ENCODE measurements around the gene TMCO2. TPM values are rescaled to one million over a fixed set of nuclear protein-coding genes. Genes with fewer than 3 reads are reported as not detected.

TMCO2 gene
- total RNA-seq, 2 donors from 2014 or later = not detected

DNA sequence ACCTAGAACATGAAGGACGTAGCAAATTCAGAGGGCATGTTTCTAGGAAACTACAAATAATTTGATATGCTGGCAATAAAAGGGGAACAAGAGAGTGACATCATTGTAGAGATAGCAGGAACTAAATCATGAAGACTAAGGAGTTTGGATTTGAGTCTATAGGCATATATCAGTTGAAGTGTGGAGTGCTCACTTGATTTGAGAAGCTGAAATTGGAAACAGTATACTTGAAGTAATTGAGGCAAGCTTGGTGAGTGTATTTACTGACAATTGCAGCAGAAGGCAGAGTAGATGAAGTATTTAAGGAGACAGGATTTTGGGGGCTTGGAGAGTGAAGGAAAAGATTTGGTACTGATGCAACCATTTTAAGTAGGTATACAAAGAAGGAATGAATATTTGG, 6.4 kb upstream of the TMCO2 start:
- Histone ChIP-seq H3K27ac (ENCODE audit: low read depth, low read length) (no peak overlapping the region), H3K4me3 (ENCODE audit: low read length) (no peak overlapping the region), H3K9me3 (ENCODE audit: control insufficient read depth, low read length) (no peaks in the 10 kb centered on the region), H3K9ac (ENCODE audit: extremely low read depth, low read length, poor library complexity, severe bottlenecking) (no peak overlapping the region), H3K27me3 (ENCODE audit: control insufficient read depth, insufficient read depth, low read length, poor library complexity, severe bottlenecking) (no peaks in the 10 kb centered on the region), H3K36me3 (ENCODE audit: control insufficient read depth, insufficient read depth, low read length) (peaks cover 40% of the 10 kb centered on the region), H3K4me1 (ENCODE audit: control insufficient read depth, insufficient read depth, low read length) (no peaks in the 10 kb centered on the region)
- DNase-seq = no peak
- Mint-ChIP-seq H3K4me3 (no peak overlapping the region), H3K4me1 (no peaks in the 10 kb centered on the region), H3K27ac (no peak overlapping the region), H3K36me3 (ENCODE audit: low read depth) (peaks cover 29% of the 10 kb centered on the region), H3K9me3 (no peaks in the 10 kb centered on the region), H3K27me3 (ENCODE audit: insufficient read depth) (no peaks in the 10 kb centered on the region)
- WGBS, 2 experiments (ENCODE audit: insufficient coverage in 1 of 2, insufficient read length in 1 of 2) = 94 to 100% methylated on average over 1 of the region's 1 CpG
- TF ChIP-seq, protein P1, sequence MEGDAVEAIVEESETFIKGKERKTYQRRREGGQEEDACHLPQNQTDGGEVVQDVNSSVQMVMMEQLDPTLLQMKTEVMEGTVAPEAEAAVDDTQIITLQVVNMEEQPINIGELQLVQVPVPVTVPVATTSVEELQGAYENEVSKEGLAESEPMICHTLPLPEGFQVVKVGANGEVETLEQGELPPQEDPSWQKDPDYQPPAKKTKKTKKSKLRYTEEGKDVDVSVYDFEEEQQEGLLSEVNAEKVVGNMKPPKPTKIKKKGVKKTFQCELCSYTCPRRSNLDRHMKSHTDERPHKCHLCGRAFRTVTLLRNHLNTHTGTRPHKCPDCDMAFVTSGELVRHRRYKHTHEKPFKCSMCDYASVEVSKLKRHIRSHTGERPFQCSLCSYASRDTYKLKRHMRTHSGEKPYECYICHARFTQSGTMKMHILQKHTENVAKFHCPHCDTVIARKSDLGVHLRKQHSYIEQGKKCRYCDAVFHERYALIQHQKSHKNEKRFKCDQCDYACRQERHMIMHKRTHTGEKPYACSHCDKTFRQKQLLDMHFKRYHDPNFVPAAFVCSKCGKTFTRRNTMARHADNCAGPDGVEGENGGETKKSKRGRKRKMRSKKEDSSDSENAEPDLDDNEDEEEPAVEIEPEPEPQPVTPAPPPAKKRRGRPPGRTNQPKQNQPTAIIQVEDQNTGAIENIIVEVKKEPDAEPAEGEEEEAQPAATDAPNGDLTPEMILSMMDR (conservative IDR thresholded peaks at IDR 0.05) = no peak

DNA sequence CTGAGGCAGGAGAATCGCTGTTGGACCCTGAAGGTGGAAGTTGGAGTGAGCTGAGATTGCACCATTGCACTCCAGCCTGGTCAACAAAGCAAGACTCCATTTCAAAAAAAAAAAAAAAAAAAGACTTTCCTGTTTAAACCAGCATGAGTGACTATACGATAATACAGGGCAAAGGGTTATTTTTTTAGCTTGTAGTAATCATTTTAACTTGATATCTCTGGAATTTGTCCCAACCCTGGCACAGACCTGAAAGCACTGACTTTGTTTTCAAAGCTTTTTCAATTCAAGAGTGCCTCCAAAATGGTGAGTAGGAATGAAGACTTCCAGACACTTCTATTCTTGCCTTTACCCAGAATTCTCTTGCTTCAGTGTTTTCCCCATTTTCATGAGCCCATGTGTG, 4.4 kb upstream of the TMCO2 start:
- Histone ChIP-seq H3K36me3 (ENCODE audit: control insufficient read depth, insufficient read depth, low read length) (peaks cover 20% of the 10 kb centered on the region), H3K9me3 (ENCODE audit: control insufficient read depth, low read length) (no peaks in the 10 kb centered on the region), H3K4me1 (ENCODE audit: control insufficient read depth, insufficient read depth, low read length) (no peaks in the 10 kb centered on the region), H3K27me3 (ENCODE audit: control insufficient read depth, insufficient read depth, low read length, poor library complexity, severe bottlenecking) (no peaks in the 10 kb centered on the region), H3K9ac (ENCODE audit: extremely low read depth, low read length, poor library complexity, severe bottlenecking) (no peak overlapping the region), H3K4me3 (ENCODE audit: low read length) (no peak overlapping the region), H3K27ac (ENCODE audit: low read depth, low read length) (no peak overlapping the region)
- Mint-ChIP-seq H3K9me3 (no peaks in the 10 kb centered on the region), H3K36me3 (ENCODE audit: low read depth) (peaks cover 10% of the 10 kb centered on the region), H3K4me3 (no peak overlapping the region), H3K27me3 (ENCODE audit: insufficient read depth) (no peaks in the 10 kb centered on the region), H3K4me1 (peaks cover 3% of the 10 kb centered on the region), H3K27ac (no peak overlapping the region)
- 95% methylated on average over 2 of the region's 2 CpGs; no CpG with 5 or more reads in 1 of the 2 experiments for WGBS, 2 experiments (ENCODE audit: insufficient coverage in 1 of 2, insufficient read length in 1 of 2)
- no peak for DNase-seq
- TF ChIP-seq, protein P1 (conservative IDR thresholded peaks at IDR 0.05) = no peak

DNA sequence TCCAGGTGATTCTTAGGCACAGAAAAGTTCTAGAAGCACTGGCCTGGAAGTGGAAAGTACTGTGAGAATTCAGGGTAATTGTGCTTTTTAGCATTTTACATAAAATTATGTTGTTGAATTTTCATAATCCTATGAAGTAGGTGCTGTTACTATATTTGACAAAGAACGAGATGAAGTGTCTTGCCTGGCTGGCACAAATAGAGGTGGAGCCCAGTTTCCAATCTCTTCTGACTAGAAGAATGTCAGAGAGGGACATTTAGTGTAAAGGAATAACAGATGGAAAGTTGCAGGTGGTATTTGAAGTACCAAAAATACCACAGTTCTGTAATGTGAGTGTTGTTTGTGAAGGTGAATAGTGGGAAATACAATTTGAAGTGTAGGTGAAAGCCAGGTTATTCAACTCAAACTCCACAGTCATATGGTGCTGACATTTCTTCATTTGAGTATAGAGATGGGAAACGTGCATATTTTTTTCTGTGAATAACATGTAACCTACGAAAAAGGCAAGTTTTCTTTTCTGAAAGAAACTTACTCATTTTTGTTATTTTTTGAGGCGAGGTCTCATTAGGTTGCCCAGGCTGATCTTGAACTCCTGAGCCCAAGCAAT, 3.5 kb upstream of the TMCO2 start:
- Histone ChIP-seq H3K9me3 (ENCODE audit: control insufficient read depth, low read length) (no peaks in the 10 kb centered on the region), H3K4me1 (ENCODE audit: control insufficient read depth, insufficient read depth, low read length) (no peaks in the 10 kb centered on the region), H3K27me3 (ENCODE audit: control insufficient read depth, insufficient read depth, low read length, poor library complexity, severe bottlenecking) (no peaks in the 10 kb centered on the region), H3K27ac (ENCODE audit: low read depth, low read length) (no peak overlapping the region), H3K4me3 (ENCODE audit: low read length) (no peak overlapping the region), H3K36me3 (ENCODE audit: control insufficient read depth, insufficient read depth, low read length) (peaks cover 11% of the 10 kb centered on the region), H3K9ac (ENCODE audit: extremely low read depth, low read length, poor library complexity, severe bottlenecking) (no peak overlapping the region)
- no peaks in the 10 kb centered on the region for H3K27me3 Mint-ChIP-seq (ENCODE audit: insufficient read depth)
- no peak overlapping the region for H3K4me3 Mint-ChIP-seq
- 89 to 90% methylated on average over 4 of the region's 4 CpGs for WGBS, 2 experiments (ENCODE audit: insufficient coverage in 1 of 2, insufficient read length in 1 of 2)
- DNase-seq = no peak
- H3K27ac Mint-ChIP-seq = no peak overlapping the region
- peaks cover 7% of the 10 kb centered on the region for H3K36me3 Mint-ChIP-seq (ENCODE audit: low read depth)
- H3K4me1 Mint-ChIP-seq = peaks cover 7% of the 10 kb centered on the region
- no peaks in the 10 kb centered on the region for H3K9me3 Mint-ChIP-seq
- TF ChIP-seq, protein P1 (conservative IDR thresholded peaks at IDR 0.05) = no peak

Data from endodermal cell (in vitro differentiated cells).